ENCODE measurements around the gene TBC1D22A.

The TBC1D22A gene

GRCh38 chr22:47149976-47150375, 387.5 kb downstream of the TBC1D22A start:
- no peak for DNase-seq

- DNase-seq, result no peak
Observed at GRCh38 chr22:47150426-47150825, 388.0 kb downstream of the TBC1D22A start.

GRCh38 chr22:47151064-47151463, 388.6 kb downstream of the TBC1D22A start:
- DNase-seq, result no peak

GRCh38 chr22:47151490-47151889, 389.0 kb downstream of the TBC1D22A start:
- no peak for DNase-seq

GRCh38 chr22:47152236-47152635, 389.8 kb downstream of the TBC1D22A start:
- DNase-seq, result no peak

GRCh38 chr22:47152938-47153337, 390.5 kb downstream of the TBC1D22A start:
- no peak for DNase-seq

- DNase-seq, result no peak
Observed at GRCh38 chr22:47153854-47154525, 391.5 kb downstream of the TBC1D22A start.

- DNase-seq, result no peak
Observed at GRCh38 chr22:47154621-47155081, 392.2 kb downstream of the TBC1D22A start.

- DNase-seq, result no peak
Observed at GRCh38 chr22:47155131-47155885, 392.9 kb downstream of the TBC1D22A start.

GRCh38 chr22:47155912-47156311, 393.5 kb downstream of the TBC1D22A start:
- no peak for DNase-seq

- DNase-seq, result no peak
Observed at GRCh38 chr22:47156352-47157092, 394.1 kb downstream of the TBC1D22A start.

- no peak for DNase-seq
Observed at GRCh38 chr22:47157093-47157420, 394.6 kb downstream of the TBC1D22A start.

- no peak for DNase-seq
Observed at GRCh38 chr22:47157486-47158270, 395.2 kb downstream of the TBC1D22A start.

GRCh38 chr22:47158457-47158856, 396.0 kb downstream of the TBC1D22A start:
- no peak for DNase-seq

GRCh38 chr22:47159592-47159991, 397.1 kb downstream of the TBC1D22A start:
- no peak for DNase-seq

- DNase-seq, result no peak
Observed at GRCh38 chr22:47160141-47160541, 397.7 kb downstream of the TBC1D22A start.

GRCh38 chr22:47160781-47161520, 398.5 kb downstream of the TBC1D22A start:
- no peak for DNase-seq

- no peak for DNase-seq
Observed at GRCh38 chr22:47161631-47162030, 399.2 kb downstream of the TBC1D22A start.

- no peak for DNase-seq
Observed at GRCh38 chr22:47162865-47163264, 400.4 kb downstream of the TBC1D22A start.

GRCh38 chr22:47163481-47163855, 401.0 kb downstream of the TBC1D22A start:
- DNase-seq, result no peak

- no peak for DNase-seq
Observed at GRCh38 chr22:47163856-47164513, 401.5 kb downstream of the TBC1D22A start.

Measured in inflammatory macrophage treated with lipopolysaccharide for 4 hours (primary cell).